DND-41 (cell line): ENCODE measurements around the gene ARMC7.
A peak's percentile ranks its signal among the peaks of the same experiment; 100 is the strongest.

Experiments
- ATAC-seq: fragments of 200-7000 bp; cut with Tn5 transposase; 3 replicates; pipeline ENCODE4 v1.9.1; 2021; ENCODE audit warnings: low read depth; ENCODE audit not compliant: insufficient read depth
- DNase-seq: peaks from one replicate; pipeline ENCODE4 v3.0.0-alpha.2; 2020
- H2AFZ ChIP-seq: 2 replicates; pipeline ENCODE4 v1.6.0; 2012; ENCODE audit warnings: low read depth, low read length
- H3K27ac ChIP-seq: 2 replicates; pipeline ENCODE4 v1.5.1; 2012; ENCODE audit warnings: low read length, inconsistent platforms
- H3K27me3 ChIP-seq: fragments of 200-600 bp; sonication (generic); 2 replicates; pipeline ENCODE4 v1.6.0; 2012; ENCODE audit warnings: low read length, mild to moderate bottlenecking, inconsistent platforms; ENCODE audit not compliant: insufficient read depth, poor library complexity
- H3K36me3 ChIP-seq: 2 replicates; pipeline ENCODE4 v1.5.1; 2012; ENCODE audit warnings: low read length, inconsistent platforms; ENCODE audit not compliant: insufficient read depth
- H3K4me1 ChIP-seq: 2 replicates; pipeline ENCODE4 v1.5.1; 2012; ENCODE audit warnings: mild to moderate bottlenecking, low read length; ENCODE audit not compliant: insufficient read depth
- H3K4me2 ChIP-seq: 2 replicates; pipeline ENCODE4 v1.6.0; 2012; ENCODE audit warnings: mild to moderate bottlenecking, moderate library complexity, low read length, inconsistent platforms; ENCODE audit not compliant: insufficient read depth
- H3K4me3 ChIP-seq, 2 experiments: fragments of 200-600 bp in 1 of 2; shearing (Covaris generic) in 1 of 2; 2 replicates each; pipeline ENCODE4 v1.5.1; 2012 to 2016; ENCODE audit warnings: inconsistent platforms in 2 of 2, low read length in 2 of 2, mild to moderate bottlenecking in 2 of 2, low read depth in 1 of 2, moderate library complexity in 1 of 2
- H3K79me2 ChIP-seq: 2 replicates; pipeline ENCODE4 v1.6.0; 2012; ENCODE audit warnings: low read length, inconsistent platforms; ENCODE audit not compliant: insufficient read depth
- H3K9ac ChIP-seq: 2 replicates; pipeline ENCODE4 v1.6.0; 2012; ENCODE audit warnings: low read depth, mild to moderate bottlenecking, inconsistent platforms, low read length, moderate library complexity
- H3K9me3 ChIP-seq: 2 replicates; pipeline ENCODE4 v1.5.1; 2012; ENCODE audit warnings: low read length, moderate library complexity, mild to moderate bottlenecking, inconsistent platforms; ENCODE audit not compliant: insufficient read depth, severe bottlenecking
- H4K20me1 ChIP-seq: 2 replicates; pipeline ENCODE4 v1.6.0; 2012; ENCODE audit warnings: low read length; ENCODE audit not compliant: insufficient read depth
- EZH2 ChIP-seq: IDR thresholded peaks from 3 replicates; pipeline ENCODE4 v1.6.1; 2012; ENCODE audit warnings: borderline replicate concordance, low read depth, mild to moderate bottlenecking, moderate library complexity, low read length, inconsistent platforms; ENCODE audit not compliant: severe bottlenecking
- TF ChIP-seq, protein P1 (sequence below): IDR thresholded peaks from 2 replicates; pipeline ENCODE4 v1.5.1; 2012; ENCODE audit warnings: borderline replicate concordance, low read length, moderate library complexity, mild to moderate bottlenecking; ENCODE audit not compliant: poor library complexity, severe bottlenecking; ENCODE audit errors: extremely low read depth

The ARMC7 gene

DNA sequence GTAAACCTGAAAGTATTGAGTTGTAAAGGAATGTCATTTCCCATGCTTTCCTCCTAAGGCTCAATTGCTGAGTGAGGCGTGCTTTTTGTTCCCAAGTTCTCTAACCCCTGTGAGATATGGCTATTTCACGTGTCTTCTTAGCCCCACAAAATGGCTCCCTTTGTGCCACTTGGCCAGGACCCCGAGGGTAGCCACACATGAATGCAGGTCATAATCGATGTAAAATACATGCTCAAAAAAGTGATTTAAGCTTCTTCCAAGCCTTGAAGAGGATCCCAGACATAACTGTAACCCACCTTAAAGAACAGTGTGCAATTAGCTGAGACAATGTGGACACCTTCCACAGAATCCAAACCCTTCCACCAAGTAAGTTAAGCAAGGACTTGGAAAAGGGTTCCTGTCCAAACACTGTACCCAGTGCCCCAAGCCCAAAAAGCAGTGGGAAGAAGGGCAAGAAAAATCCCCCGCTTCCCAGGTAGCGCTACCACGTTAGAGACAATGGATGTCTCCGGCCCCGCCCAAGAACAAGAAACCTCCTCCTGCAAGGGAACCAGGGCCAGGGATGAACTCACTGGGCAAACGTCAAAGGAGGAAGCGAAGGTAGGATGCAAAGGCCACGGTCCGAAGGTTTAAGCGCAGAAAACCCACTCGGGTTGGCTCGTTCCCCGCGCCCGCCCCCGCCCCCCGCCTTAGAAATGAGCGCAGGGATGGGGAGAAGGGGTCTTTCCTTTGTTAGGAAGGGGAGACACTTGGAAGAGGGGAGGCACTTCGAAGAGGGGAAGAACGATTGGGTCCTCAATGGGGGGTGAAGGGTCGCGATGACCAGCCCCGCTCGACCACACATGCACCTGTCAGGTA lies 43.4 kb downstream of the ARMC7 start:
- H2AFZ ChIP-seq: peak overlapping the region; percentile 71
- peak overlapping the region; percentile 92 for H3K9ac ChIP-seq
- TF ChIP-seq, protein P1, sequence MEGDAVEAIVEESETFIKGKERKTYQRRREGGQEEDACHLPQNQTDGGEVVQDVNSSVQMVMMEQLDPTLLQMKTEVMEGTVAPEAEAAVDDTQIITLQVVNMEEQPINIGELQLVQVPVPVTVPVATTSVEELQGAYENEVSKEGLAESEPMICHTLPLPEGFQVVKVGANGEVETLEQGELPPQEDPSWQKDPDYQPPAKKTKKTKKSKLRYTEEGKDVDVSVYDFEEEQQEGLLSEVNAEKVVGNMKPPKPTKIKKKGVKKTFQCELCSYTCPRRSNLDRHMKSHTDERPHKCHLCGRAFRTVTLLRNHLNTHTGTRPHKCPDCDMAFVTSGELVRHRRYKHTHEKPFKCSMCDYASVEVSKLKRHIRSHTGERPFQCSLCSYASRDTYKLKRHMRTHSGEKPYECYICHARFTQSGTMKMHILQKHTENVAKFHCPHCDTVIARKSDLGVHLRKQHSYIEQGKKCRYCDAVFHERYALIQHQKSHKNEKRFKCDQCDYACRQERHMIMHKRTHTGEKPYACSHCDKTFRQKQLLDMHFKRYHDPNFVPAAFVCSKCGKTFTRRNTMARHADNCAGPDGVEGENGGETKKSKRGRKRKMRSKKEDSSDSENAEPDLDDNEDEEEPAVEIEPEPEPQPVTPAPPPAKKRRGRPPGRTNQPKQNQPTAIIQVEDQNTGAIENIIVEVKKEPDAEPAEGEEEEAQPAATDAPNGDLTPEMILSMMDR: no peak
- no peak for TF ChIP-seq EZH2
- peak; percentile 53 for DNase-seq
- ATAC-seq: no peak
- H3K9me3 ChIP-seq: no peaks in the 10 kb centered on the region
- peak overlapping the region; percentile 67 for H3K4me2 ChIP-seq
- H3K27me3 ChIP-seq: no peaks in the 10 kb centered on the region
- peak overlapping the region; percentile 92 to 98 for H3K4me3 ChIP-seq
- H3K27ac ChIP-seq: peak overlapping the region; percentile 85
- peaks cover 15% of the 10 kb centered on the region for H3K36me3 ChIP-seq
- H4K20me1 ChIP-seq: peaks cover 17% of the 10 kb centered on the region; the same call in 1 of the 2 replicates
- peaks cover 30% of the 10 kb centered on the region for H3K4me1 ChIP-seq
- peaks cover 59% of the 10 kb centered on the region for H3K79me2 ChIP-seq

DNA sequence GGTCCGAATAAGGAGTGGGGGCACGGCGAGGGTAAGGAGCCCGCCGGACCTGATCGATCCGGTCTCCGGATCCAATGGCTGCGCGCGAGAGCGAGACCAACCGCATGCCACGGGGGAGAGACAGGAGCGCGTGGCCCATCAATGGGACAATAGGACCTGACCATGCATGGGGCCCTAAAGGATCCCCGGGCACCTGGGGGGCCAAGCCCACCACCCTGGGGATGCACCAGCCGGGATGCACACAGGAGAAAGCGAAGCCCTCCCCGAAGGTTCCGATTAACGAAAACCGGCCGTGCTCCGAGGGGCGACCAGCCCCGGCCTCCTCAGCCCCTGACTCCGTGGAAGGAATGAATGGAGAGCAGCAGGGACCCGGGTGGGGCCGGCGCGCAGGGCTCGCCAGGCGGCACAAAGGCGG lies 44.0 kb downstream of the ARMC7 start:
- Histone ChIP-seq H3K9ac (peak overlapping the region; percentile 92), H3K4me3 (peak overlapping the region; percentile 92 to 98), H3K27me3 (no peaks in the 10 kb centered on the region), H3K9me3 (no peaks in the 10 kb centered on the region), H3K4me1 (peaks cover 30% of the 10 kb centered on the region), H3K4me2 (peak overlapping the region; percentile 67), H3K27ac (peak overlapping the region; percentile 85), H3K79me2 (peaks cover 53% of the 10 kb centered on the region), H2AFZ (peak overlapping the region; percentile 71), H3K36me3 (peaks cover 11% of the 10 kb centered on the region), H4K20me1 (peaks cover 12% of the 10 kb centered on the region; the same call in 1 of the 2 replicates)
- TF ChIP-seq, protein P1: no peak
- no peak for TF ChIP-seq EZH2
- ATAC-seq (peak; percentile 0; the same call in 1 of the 3 replicates), DNase-seq (peak; percentile 40)

DNA sequence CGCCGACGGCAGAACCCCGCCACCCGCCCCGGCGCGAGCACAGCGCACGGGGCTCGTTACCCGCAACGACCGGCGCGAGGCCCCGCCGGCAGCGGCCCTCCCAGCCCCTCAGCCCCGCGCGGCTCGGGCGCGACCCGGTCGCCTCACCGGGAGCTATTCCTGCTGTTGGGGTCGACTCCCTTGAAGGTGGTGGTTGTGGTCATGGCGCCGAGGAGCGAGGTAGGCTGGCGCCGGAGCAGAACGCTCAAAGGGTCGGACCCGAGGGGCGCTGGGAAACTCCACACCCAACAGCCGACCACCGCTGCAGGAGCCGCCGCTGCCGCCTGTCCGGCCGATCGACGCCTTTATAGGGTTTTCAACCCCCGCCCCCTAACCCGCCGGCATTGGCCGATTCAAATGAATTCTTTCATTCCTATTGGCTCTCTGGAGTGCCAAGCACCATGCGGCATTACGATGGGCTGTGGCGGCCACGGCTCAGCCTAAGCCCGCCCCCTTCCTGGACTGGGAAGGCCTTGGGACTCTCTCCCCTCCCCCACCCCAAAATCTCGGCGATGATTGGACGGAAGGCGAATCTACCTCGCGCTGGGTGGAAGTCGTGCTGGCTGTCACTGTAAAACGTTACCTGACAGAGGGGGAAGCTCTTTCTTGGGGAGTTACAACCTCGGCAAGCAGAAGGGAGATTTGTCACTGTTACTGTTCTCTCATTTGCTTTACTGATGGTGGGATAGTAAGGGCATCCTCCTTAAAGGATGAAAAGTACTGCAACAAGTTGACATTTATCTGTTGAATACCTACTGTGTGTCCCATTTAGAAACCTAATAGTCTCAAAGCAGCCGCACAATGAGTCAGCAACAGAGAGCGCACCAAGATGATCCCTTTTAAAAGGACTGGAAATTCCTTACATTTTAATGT lies 44.7 kb downstream of the ARMC7 start, which contains the start of gene JPT1:
TSS of gene JPT1 (minus strand) at position 318 of the 912 bp plus-strand sequence. CDS start at position 203, 115 bp downstream.
- H3K4me3 ChIP-seq: peak within 1 kb of the TSS; percentile 92 to 98
- DNase-seq (peak; percentile 99), ATAC-seq (peak; percentile 95)
- no peaks in the 10 kb centered on the region for H3K27me3 ChIP-seq
- TF ChIP-seq EZH2: no peak
- TF ChIP-seq, protein P1: no peak
- H3K79me2 ChIP-seq: peaks cover 48% of the 10 kb centered on the region
- peak within 1 kb of the TSS; percentile 92 for H3K9ac ChIP-seq
- H3K4me2 ChIP-seq: peak within 1 kb of the TSS; percentile 67
- H3K27ac ChIP-seq: peak within 1 kb of the TSS; percentile 85
- H3K4me1 ChIP-seq: peaks cover 30% of the 10 kb centered on the region
- peaks cover 12% of the 10 kb centered on the region; the same call in 1 of the 2 replicates for H4K20me1 ChIP-seq
- H3K36me3 ChIP-seq: peaks cover 10% of the 10 kb centered on the region
- no peaks in the 10 kb centered on the region for H3K9me3 ChIP-seq
- H2AFZ ChIP-seq: peak within 1 kb of the TSS; percentile 73
